Endothelial cell of umbilical vein (primary cell): Measurements from ENCODE around the gene MYH7. TPM values are rescaled to one million over a fixed set of nuclear protein-coding genes. Genes with fewer than 3 reads are reported as not detected.

Source experiments
- BruUV-seq: library from RNA; stranded (reverse); fragments of 400-500 nt; replicated peaks from 2 replicates; lab custom pipeline; 2021; lab: Mats Ljungman, UMichigan
- CTCF ChIA-PET: fragments of 300-600, 350-600 bp; sonication (Branson Sonifier 250); formaldehyde crosslinking; loops from one replicate; lab custom pipeline; 2021; ENCODE audit warnings: antibody characterized with exemption, inconsistent platforms; lab: Charles Lee
- POLR2A ChIA-PET: fragments of 300-600, 350-600 bp; sonication (Branson Sonifier 250); formaldehyde crosslinking; loops from one replicate; lab custom pipeline; 2021; ENCODE audit warnings: antibody characterized with exemption, inconsistent platforms; lab: Charles Lee
- DNase-seq: peaks from one replicate; pipeline ENCODE4 v3.0.0-alpha.2; 2011; ENCODE audit warnings: low read depth, low spot score
- FAIRE-seq: peaks from 2 replicates; lab custom pipeline; 2011; peaks lifted over from hg19 to GRCh38; lab: Jason Lieb, UNC
- H2AFZ ChIP-seq: 2 replicates; pipeline ENCODE4 v1.6.0; 2012; ENCODE audit warnings: low read depth, low read length, control low read depth, inconsistent platforms
- H3K27ac ChIP-seq: 2 replicates; pipeline ENCODE4 v1.5.1; 2011; ENCODE audit warnings: low read depth, mild to moderate bottlenecking, control low read depth, low read length, moderate library complexity; ENCODE audit not compliant: insufficient read depth
- H3K27me3 ChIP-seq, 2 experiments: 2 replicates each; pipeline versions ENCODE4 v1.6.0 to v1.6.1; 2011; ENCODE audit warnings: low read length in 2 of 2, mixed read lengths in 1 of 2; ENCODE audit not compliant: control insufficient read depth in 2 of 2, insufficient read depth in 2 of 2
- H3K36me3 ChIP-seq, 2 experiments: 2 replicates in 1 of 2; 3 replicates in 1 of 2; pipeline ENCODE4 v1.5.1; 2011; ENCODE audit warnings: low read length in 2 of 2, mild to moderate bottlenecking in 1 of 2, moderate library complexity in 1 of 2; ENCODE audit not compliant: control insufficient read depth in 2 of 2, insufficient read depth in 2 of 2; ENCODE audit errors: extremely low read depth in 1 of 2
- H3K4me1 ChIP-seq: 3 replicates; pipeline ENCODE4 v1.5.1; 2011; ENCODE audit warnings: mild to moderate bottlenecking, low read length; ENCODE audit not compliant: control insufficient read depth, insufficient read depth; ENCODE audit errors: extremely low read depth
- H3K4me2 ChIP-seq: 2 replicates; pipeline ENCODE4 v1.6.1; 2011; ENCODE audit warnings: low read length, control low read depth, mixed read lengths; ENCODE audit not compliant: insufficient read depth
- H3K4me3 ChIP-seq, 3 experiments: fragments of 200-600 bp in 1 of 3; sonication (generic), shearing (Covaris generic) in 1 of 3; replicated peaks in 1 of 3; 2 replicates each; pipeline ENCODE4 v1.5.1; 2011 to 2016; ENCODE audit warnings: control low read depth in 3 of 3, low read length in 3 of 3, mild to moderate bottlenecking in 2 of 3, inconsistent platforms in 1 of 3, low read depth in 1 of 3, moderate library complexity in 1 of 3; ENCODE audit not compliant: insufficient read depth in 1 of 3
- H3K79me2 ChIP-seq: 2 replicates; pipeline ENCODE4 v1.6.0; 2012; ENCODE audit warnings: low read length, inconsistent platforms; ENCODE audit not compliant: control insufficient read depth, insufficient read depth
- H3K9ac ChIP-seq: replicated peaks from 2 replicates; pipeline ENCODE3; 2011; ENCODE audit warnings: low read length, control low read depth; ENCODE audit not compliant: insufficient read depth; ENCODE audit errors: extremely low read depth
- H3K9me1 ChIP-seq: replicated peaks from 3 replicates; pipeline ENCODE4 v1.6.0; 2011; ENCODE audit warnings: mild to moderate bottlenecking, low read length; ENCODE audit not compliant: control insufficient read depth, insufficient read depth; ENCODE audit errors: extremely low read depth
- H3K9me3 ChIP-seq: replicated peaks from 2 replicates; pipeline ENCODE4 v1.5.1; 2012; ENCODE audit warnings: low read length, inconsistent platforms; ENCODE audit not compliant: control insufficient read depth, insufficient read depth
- H4K20me1 ChIP-seq: replicated peaks from 2 replicates; pipeline ENCODE3; 2011; ENCODE audit warnings: mild to moderate bottlenecking, low read length; ENCODE audit not compliant: control insufficient read depth, insufficient read depth; ENCODE audit errors: extremely low read depth
- EZH2 ChIP-seq: IDR thresholded peaks from 2 replicates; pipeline ENCODE4 v1.6.1; 2012; ENCODE audit warnings: borderline replicate concordance, low read depth, mild to moderate bottlenecking, moderate library complexity, low read length, inconsistent platforms; ENCODE audit not compliant: severe bottlenecking
- FOS ChIP-seq: IDR thresholded peaks from 2 replicates; pipeline ENCODE4 v1.6.1; 2011; ENCODE audit warnings: mild to moderate bottlenecking, low read length, moderate library complexity, borderline replicate concordance; ENCODE audit not compliant: insufficient read depth
- GATA2 ChIP-seq: IDR thresholded peaks from 2 replicates; pipeline ENCODE4 v1.7.0; 2011; ENCODE audit warnings: low read depth, mild to moderate bottlenecking, moderate library complexity, mixed read lengths, low read length; ENCODE audit not compliant: insufficient read length, insufficient read depth
- JUN ChIP-seq: IDR thresholded peaks from 2 replicates; pipeline ENCODE4 v1.6.1; 2011; ENCODE audit warnings: borderline replicate concordance, low read depth; ENCODE audit not compliant: insufficient read length, insufficient read depth
- MYC ChIP-seq: IDR thresholded peaks from one replicate; pipeline ENCODE4 v1.6.1; 2011; ENCODE audit warnings: mild to moderate bottlenecking, low read depth, low read length
- POLR2A ChIP-seq: IDR thresholded peaks from 2 replicates; pipeline ENCODE4 v1.6.1; 2012; ENCODE audit warnings: low read depth, mild to moderate bottlenecking, control low read depth, low read length
- POLR2AphosphoS5 ChIP-seq: IDR thresholded peaks from 2 replicates; pipeline ENCODE4 v1.6.1; 2012; ENCODE audit warnings: low read depth, mild to moderate bottlenecking, control low read depth, low read length, moderate library complexity; ENCODE audit not compliant: insufficient read depth
- dilution Hi-C: fragments of 300-500 bp; cut with MboI; formaldehyde crosslinking; loops from one replicate; pipeline ENCODE4 v1.15.0; 2019; ENCODE audit warnings: low sequenced_read_pairs; ENCODE audit not compliant: extremely low pct_ligation_motif_present
- intact Hi-C: fragments of 100-400 bp; cut with micrococcal nuclease; formaldehyde crosslinking; loops from one replicate; pipeline ENCODE4 v1.10.0; 2022
- polyA plus RNA-seq, 4 experiments: library from polyadenylated mRNA; depleted of rRNA in 3 of 4; stranded (reverse) in 3 of 4; unstranded in 1 of 4; fragments of >200 nt; gene quantifications; 2 replicates each; pipeline versions ENCODE4 v1.2.1 to v1.2.3, GENCODE V29; 2011 to 2012; ENCODE audit warnings: missing spikeins in 1 of 4
- total RNA-seq: library from RNA; stranded (reverse); gene quantifications from 2 replicates; pipeline ENCODE4 v1.2.3, GENCODE V29; 2021
- TF ChIP-seq, protein P1 (sequence below): IDR thresholded peaks from 2 replicates; pipeline ENCODE4 v1.6.1; 2011; ENCODE audit not compliant: insufficient read depth, insufficient read length
- TF ChIP-seq, protein P2 (sequence below), 2 donors: IDR thresholded peaks; 1 replicate in 1 of 2; 2 replicates in 1 of 2; pipeline ENCODE4 v1.5.1; 2011; ENCODE audit warnings: low read length in 2 of 2, mild to moderate bottlenecking in 2 of 2, moderate library complexity in 2 of 2, control low read depth in 1 of 2, inconsistent platforms in 1 of 2, low read depth in 1 of 2; ENCODE audit not compliant: insufficient read depth in 1 of 2; ENCODE audit errors: extremely low read depth in 1 of 2

The MYH7 gene
- total and polyA plus RNA-seq, 2 donors (not counting 3 experiments of a cell fraction or from before 2014, with no cell fraction given): not detected

- Histone ChIP-seq H4K20me1 (no peaks in the 10 kb centered on the region), H3K27ac (no peak overlapping the region), H3K79me2 (no peaks in the 10 kb centered on the region), H3K36me3 (no peaks in the 10 kb centered on the region), H2AFZ (no peak overlapping the region), H3K4me2 (no peak overlapping the region), H3K27me3 (no peaks in the 10 kb centered on the region), H3K9me3 (no peaks in the 10 kb centered on the region), H3K9ac (no peak overlapping the region), H3K4me1 (no peaks in the 10 kb centered on the region), H3K4me3 (no peak overlapping the region), H3K9me1 (no peaks in the 10 kb centered on the region)
- dilution Hi-C loops: no loop called here
- intact Hi-C loops: no loop called here
- no peak for TF ChIP-seq POLR2A
- no peak for TF ChIP-seq POLR2AphosphoS5
- TF ChIP-seq MYC: no peak
- TF ChIP-seq, protein P1, sequence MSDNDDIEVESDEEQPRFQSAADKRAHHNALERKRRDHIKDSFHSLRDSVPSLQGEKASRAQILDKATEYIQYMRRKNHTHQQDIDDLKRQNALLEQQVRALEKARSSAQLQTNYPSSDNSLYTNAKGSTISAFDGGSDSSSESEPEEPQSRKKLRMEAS: no peak
- no peak for TF ChIP-seq JUN
- no peak for TF ChIP-seq FOS
- no peak for TF ChIP-seq EZH2
- TF ChIP-seq GATA2: no peak
- TF ChIP-seq, protein P2, sequence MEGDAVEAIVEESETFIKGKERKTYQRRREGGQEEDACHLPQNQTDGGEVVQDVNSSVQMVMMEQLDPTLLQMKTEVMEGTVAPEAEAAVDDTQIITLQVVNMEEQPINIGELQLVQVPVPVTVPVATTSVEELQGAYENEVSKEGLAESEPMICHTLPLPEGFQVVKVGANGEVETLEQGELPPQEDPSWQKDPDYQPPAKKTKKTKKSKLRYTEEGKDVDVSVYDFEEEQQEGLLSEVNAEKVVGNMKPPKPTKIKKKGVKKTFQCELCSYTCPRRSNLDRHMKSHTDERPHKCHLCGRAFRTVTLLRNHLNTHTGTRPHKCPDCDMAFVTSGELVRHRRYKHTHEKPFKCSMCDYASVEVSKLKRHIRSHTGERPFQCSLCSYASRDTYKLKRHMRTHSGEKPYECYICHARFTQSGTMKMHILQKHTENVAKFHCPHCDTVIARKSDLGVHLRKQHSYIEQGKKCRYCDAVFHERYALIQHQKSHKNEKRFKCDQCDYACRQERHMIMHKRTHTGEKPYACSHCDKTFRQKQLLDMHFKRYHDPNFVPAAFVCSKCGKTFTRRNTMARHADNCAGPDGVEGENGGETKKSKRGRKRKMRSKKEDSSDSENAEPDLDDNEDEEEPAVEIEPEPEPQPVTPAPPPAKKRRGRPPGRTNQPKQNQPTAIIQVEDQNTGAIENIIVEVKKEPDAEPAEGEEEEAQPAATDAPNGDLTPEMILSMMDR (IDR thresholded peaks at IDR 0.05; ENCODE audit: extremely low read depth in 1 of 2, insufficient read depth in 1 of 2, low read depth in 1 of 2, low read length in 2 of 2): no peak
- POLR2A ChIA-PET: no interaction called here
- DNase-seq (no peak), FAIRE-seq (no peak)
- no TSS peak for BruUV-seq
- CTCF ChIA-PET: interaction anchor here (0.8 kb wide), 1 partner anchor 1188 kb away, joined by 3 read pairs; no protein-coding TSS in a partner anchor
Observed at GRCh38 chr14:23409475-23409874, 26.0 kb downstream of the MYH7 start.
